Activated naive CD4-positive, alpha-beta T cell treated with anti-CD3 and anti-CD28 coated beads, Interleukin-2, amount 50 U/mL, for 72 hours (primary cell): ENCODE results near the gene TGFB1I1. TPM values are rescaled to one million over a fixed set of nuclear protein-coding genes. Genes with fewer than 3 reads are reported as not detected.
A peak's percentile ranks its signal among the peaks of the same experiment; 100 is the strongest.
"Not testable (repeated sequence)": the region's sequence is repeated elsewhere in the genome, so short reads cannot be mapped to it uniquely, and the experiment has no call there.

Experiments
- ATAC-seq, 2 donors: fragments of 150-1000 bp; cut with Tn5 transposase; 2 replicates each; pipeline ENCODE4 v1.10.0; 2021; ENCODE audit warnings: mild to moderate bottlenecking in 2 of 2, moderate library complexity in 2 of 2
- DNase-seq, 2 donors: peaks; one replicate each; pipeline ENCODE4 v3.0.0; 2021 to 2022; ENCODE audit warnings: low spot score in 2 of 2
- H3K27ac Mint-ChIP-seq, 2 donors: one replicate each; pipeline ENCODE4 v1.8.0; 2022; ENCODE audit warnings: mild to moderate bottlenecking in 2 of 2, mixed read lengths in 2 of 2
- H3K36me3 Mint-ChIP-seq, 2 donors: one replicate each; pipeline ENCODE4 v1.8.0; 2022; ENCODE audit warnings: mixed read lengths in 2 of 2
- H3K9me3 Mint-ChIP-seq, 2 donors: one replicate each; pipeline ENCODE4 v1.8.0; 2022; ENCODE audit warnings: mixed read lengths in 2 of 2
- total RNA-seq, 2 donors: library from RNA; stranded (reverse); gene quantifications; one replicate each; pipeline ENCODE4 v1.2.3, GENCODE V29; 2022

Gene TGFB1I1
- total RNA-seq, 2 donors from 2014 or later = 0.73 to 4.0 TPM

GRCh38 chr16:31489298-31489564, 17.3 kb downstream of the TGFB1I1 start:
- DNase-seq (no peak), ATAC-seq (no peak)
- Mint-ChIP-seq H3K9me3 (no peaks in the 10 kb centered on the region), H3K36me3 (no peaks in the 10 kb centered on the region), H3K27ac (no peak overlapping the region)

DNA sequence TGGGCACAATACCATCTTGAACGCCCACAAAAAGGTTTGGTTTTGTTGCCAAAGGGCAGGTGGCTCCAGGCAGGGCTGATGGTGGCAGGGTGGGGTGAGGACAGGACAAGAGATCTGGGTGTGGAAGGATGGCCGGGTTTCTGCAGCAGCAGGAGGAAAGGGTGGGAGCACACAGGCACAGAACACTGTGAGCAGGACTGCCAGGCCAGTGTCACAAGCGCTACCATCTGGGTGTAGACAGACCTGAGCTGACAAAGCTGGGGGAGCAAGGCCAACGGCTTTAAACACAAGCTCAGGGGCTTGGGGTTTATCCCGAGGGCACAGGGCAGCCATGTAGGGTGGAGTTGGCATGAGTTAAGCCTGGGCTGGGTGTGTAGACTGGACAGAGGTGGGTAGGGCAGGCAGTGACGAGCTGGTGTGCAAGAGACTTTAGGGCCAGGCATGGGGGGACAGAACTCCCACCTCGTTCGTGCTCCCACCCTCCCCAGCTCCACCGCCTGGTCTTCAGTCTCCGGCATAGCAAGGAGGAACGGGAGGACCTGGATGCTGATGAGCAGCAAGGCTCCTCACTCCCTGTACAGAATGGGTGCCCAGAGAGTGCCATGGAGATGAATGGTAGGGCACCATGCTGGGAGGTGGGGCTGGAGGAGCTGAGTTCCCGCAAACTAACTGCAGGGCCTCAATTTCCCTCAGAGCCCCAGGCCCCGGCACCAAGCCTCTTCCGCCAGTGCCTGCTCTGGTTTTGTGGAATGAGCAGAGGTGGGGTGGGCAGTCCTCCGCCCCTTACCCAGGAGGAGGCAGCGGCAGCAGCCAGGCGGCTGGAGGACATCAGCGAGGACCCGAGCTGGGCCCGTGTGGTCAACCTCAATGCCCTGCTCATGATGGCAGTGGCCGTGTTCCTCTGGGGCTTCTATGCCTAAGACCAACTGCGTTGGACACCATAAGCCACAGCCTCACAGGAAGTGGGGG, 17.9 kb downstream of the TGFB1I1 start:
- Mint-ChIP-seq H3K27ac (no peak overlapping the region), H3K9me3 (no peaks in the 10 kb centered on the region), H3K36me3 (no peaks in the 10 kb centered on the region)
- peak in 1 of 2 donors; percentile 51 for DNase-seq
- no peak for ATAC-seq

DNA sequence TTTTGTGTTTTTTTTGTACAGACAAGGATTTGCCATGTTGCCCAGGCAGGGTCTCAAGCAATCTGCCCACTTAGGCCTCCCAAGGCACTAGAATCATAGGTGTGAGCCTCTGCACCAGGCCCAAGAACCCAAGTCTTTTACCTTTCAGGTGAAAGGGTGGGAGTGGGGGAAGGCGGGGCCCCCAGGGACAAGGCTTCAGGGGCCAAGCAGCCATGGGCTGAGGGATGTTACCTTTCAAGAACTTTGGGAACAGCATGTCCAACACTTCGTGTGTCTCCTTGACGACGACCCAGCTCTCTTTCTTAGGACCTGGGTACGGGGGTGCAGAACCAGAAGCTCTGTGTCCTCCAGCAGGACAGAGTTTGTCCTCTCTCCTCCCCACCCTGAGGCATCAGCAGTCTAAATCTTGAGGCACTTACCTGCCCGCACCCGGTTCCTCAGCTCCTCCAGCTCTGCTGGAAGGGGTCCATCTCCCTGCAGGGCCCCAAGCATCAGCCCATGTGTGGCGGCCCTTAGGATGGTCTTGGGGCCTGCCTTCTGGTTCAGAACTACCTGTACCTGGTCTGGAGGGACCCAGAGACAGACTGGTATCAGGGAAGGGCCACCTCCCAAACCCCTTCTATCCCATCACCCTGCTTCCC, 19.9 kb downstream of the TGFB1I1 start:
- no peak for DNase-seq
- no peaks in the 10 kb centered on the region for H3K36me3 Mint-ChIP-seq
- no peak for ATAC-seq
- H3K27ac Mint-ChIP-seq = no peak overlapping the region
- H3K9me3 Mint-ChIP-seq = no peaks in the 10 kb centered on the region

GRCh38 chr16:31493506-31494125, 21.7 kb downstream of the TGFB1I1 start:
- Mint-ChIP-seq H3K27ac (peak overlapping the region in 1 of 2 donors; percentile 82), H3K36me3 (peaks cover 0 to 2% of the 10 kb centered on the region in 2 donors), H3K9me3 (no peaks in the 10 kb centered on the region)
- no peak for DNase-seq
- no peak for ATAC-seq

DNA sequence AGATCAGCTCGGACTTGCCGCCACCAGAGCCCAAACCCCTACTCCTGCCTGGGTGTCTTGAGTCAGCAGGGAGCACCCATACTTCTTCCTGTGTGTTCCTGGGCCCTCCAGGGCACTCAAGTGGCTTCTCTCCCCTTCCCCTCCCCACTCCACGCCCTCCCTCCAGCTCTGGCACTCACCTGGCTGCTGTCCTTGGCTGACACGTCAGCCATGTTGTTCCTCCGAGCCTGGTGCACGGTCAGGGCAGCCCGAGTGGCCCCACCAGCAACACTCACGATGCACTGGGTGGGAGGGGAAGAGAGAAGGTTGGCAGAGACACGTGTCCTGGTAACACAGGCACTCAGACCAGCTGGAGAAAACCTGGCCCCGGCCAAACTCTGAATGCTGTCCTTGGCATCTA, 24.7 kb downstream of the TGFB1I1 start:
- no peaks in the 10 kb centered on the region for H3K9me3 Mint-ChIP-seq
- ATAC-seq (no peak), DNase-seq (no peak)
- H3K36me3 Mint-ChIP-seq = peaks cover 0 to 4% of the 10 kb centered on the region in 2 donors
- peak overlapping the region in 1 of 2 donors; percentile 15 for H3K27ac Mint-ChIP-seq

DNA sequence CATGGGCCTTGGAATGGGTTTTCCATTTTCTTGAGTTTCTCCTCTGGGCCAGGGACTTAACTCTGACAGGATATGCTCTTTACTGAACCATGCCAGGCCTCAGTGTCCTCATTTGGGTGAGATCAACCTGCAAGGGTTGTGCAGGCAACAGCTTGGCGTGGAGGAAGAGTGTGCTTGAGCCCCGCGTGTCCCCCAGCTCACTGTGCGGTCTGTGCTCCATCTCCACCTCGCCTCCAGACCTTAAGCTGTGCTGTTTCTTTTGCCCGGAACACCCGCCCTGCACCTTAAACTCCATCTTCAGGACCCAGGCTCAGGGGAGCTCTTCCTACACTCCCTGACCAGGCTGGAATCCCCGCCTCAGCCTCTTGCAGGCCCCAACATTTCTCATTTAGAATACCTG, 26.5 kb downstream of the TGFB1I1 start:
- ATAC-seq = no peak
- Mint-ChIP-seq H3K27ac (no peak overlapping the region), H3K36me3 (peaks cover 0 to 4% of the 10 kb centered on the region in 2 donors), H3K9me3 (no peaks in the 10 kb centered on the region)
- no peak for DNase-seq

DNA sequence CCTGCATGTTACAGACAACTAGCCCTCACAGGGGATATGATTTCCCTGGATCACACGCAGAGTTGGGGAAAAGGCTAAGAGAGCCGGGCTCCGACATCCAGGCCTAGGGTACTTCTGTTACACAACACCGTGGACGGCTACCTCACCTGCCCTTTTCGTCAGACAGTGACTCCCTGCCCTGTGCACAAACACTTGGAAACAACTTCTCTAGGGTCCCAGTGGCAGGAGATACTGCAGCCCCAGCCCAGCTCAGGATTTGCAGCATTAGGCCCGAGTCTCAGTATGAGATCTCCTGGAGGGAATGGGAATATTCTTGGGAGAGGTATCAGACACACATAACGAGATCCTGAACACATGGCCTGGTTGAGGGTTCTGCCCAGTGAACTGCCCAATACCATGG, 28.0 kb downstream of the TGFB1I1 start:
- no peaks in the 10 kb centered on the region for H3K9me3 Mint-ChIP-seq
- no peak for ATAC-seq
- peak overlapping the region in 1 of 2 donors; percentile 65 for H3K27ac Mint-ChIP-seq
- DNase-seq = no peak
- peaks cover 0 to 5% of the 10 kb centered on the region in 2 donors for H3K36me3 Mint-ChIP-seq

DNA sequence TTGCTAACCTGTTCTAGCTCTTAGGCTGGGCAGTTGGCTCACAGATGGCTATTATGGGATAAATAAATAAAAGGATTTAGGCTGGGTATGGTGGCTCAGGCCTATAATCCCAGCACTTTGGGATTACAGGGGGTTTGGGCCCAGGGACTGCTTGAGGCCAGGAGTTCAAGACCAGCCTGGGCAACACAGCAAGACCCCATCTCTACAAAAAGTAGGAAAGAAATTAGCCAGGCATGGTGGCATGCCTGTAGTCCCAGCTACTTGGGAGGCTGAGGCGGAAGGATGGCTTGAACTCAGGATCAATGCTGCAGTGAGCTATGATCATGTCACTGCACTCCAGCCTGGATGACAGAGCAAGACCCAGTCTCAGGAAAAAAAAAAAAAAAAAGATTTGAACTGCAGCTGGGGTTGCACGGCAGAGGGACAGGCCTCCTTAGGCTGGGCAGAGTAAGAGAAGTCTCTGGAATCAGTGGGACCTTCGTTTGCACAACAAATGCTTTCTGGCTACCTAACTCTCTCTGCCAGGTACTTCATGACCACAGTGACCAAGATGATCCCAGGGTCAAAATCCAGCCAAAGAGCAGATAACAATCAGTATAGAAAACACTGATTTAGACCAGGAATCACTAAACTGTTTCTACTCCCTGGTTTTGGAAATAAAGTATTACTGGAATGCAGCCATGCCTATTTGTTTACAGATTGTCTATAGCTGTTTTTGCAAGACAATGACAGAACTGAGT, 29.4 kb downstream of the TGFB1I1 start:
- ATAC-seq = no peak
- H3K9me3 Mint-ChIP-seq = no peaks in the 10 kb centered on the region
- no peak for DNase-seq
- peak overlapping the region in 1 of 2 donors; percentile 74 for H3K27ac Mint-ChIP-seq
- H3K36me3 Mint-ChIP-seq = peaks cover 0 to 10% of the 10 kb centered on the region in 2 donors

DNA sequence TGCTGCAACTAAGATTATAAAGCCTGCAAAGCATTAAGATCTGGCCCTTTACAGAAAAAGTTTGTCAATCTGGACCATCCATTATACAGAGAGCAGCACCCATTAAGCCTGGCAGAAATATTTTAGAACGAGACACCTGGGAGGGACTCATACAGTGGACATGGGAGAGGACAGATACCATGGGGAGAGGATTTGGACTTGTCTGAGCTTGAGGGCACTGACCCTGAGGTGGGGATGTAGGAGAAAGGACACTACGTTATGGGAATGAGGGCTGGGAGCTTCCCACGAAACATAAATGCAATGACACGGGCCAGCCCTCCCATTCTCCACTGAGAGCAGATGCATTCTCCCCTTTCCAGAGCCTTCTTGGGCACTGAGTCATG, 30.0 kb downstream of the TGFB1I1 start:
- DNase-seq = no peak
- H3K27ac Mint-ChIP-seq = peak overlapping the region in 1 of 2 donors; percentile 74

DNA sequence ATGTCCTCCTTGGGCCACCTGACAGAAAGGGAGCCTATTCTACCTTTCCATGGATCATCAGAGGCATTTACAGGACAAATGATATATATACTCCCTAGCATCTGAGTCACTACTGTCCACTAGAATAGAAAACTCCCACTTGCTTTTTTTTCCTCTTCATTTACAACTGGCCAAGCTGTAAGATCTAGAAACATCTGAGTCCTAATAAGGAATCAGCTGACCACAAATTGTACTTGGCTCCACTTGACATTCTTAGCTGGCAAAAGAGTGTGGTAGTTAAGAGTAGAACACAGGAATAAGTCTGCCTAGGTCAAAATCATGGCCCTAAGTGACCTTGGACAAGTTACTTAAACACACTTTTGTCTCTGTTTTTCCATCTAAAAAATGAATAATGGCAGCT, 31.0 kb downstream of the TGFB1I1 start:
- Mint-ChIP-seq H3K36me3 (peaks cover 6 to 10% of the 10 kb centered on the region in 2 donors), H3K9me3 (no peaks in the 10 kb centered on the region), H3K27ac (no peak overlapping the region)
- no peak for ATAC-seq
- no peak for DNase-seq

More for the DNA sequence above, 30.0 kb downstream of the TGFB1I1 start:
- peaks cover 0 to 10% of the 10 kb centered on the region in 2 donors for H3K36me3 Mint-ChIP-seq
- no peaks in the 10 kb centered on the region for H3K9me3 Mint-ChIP-seq
- ATAC-seq = no peak

DNA sequence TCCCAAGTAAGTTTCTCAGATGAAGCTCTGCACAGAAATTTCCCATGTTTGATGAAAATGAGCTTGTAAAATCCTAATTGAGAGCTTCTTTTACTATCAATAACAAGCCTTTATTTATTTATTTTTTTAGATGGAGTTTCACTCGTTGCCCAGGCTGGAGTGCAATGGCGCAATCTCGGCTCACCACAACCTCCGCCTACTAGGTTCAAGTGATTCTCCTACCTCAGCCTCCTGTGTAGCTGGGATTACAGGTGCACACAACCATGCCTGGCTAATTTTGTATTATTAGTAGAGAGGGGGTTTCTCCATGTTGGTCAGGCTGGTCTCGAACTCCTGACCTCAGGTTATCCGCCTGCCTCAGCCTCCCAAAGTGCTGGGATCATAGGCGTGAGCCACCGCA, 31.6 kb downstream of the TGFB1I1 start:
- not testable (repeated sequence) for DNase-seq, H3K27ac Mint-ChIP-seq, ATAC-seq, H3K9me3 Mint-ChIP-seq
- peaks cover 10 to 11% of the 10 kb centered on the region in 2 donors for H3K36me3 Mint-ChIP-seq

DNA sequence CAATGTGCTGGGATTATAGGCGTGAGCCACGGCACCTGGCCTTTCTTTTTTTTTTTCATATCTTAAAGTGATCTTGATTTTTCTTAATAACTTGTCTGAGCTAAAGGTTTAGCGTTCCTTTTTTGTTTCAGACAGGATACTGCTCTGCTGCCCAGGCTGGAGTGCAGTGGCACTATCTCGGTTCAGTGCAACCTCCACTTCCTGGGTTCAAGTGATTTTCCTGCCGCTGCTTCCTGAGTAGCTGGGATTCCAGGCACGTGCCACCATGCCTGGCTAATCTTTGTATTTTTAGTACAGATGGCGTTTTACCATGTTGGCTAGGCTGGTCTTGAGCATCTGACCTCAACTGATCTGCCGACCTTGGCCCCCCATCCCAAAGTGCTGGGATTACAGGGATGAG, 32.2 kb downstream of the TGFB1I1 start:
- Mint-ChIP-seq H3K36me3 (peaks cover 14 to 16% of the 10 kb centered on the region in 2 donors), H3K9me3 (no peaks in the 10 kb centered on the region), H3K27ac (peak overlapping the region in 1 of 2 donors; percentile 55)
- DNase-seq = no peak
- ATAC-seq = no peak

DNA sequence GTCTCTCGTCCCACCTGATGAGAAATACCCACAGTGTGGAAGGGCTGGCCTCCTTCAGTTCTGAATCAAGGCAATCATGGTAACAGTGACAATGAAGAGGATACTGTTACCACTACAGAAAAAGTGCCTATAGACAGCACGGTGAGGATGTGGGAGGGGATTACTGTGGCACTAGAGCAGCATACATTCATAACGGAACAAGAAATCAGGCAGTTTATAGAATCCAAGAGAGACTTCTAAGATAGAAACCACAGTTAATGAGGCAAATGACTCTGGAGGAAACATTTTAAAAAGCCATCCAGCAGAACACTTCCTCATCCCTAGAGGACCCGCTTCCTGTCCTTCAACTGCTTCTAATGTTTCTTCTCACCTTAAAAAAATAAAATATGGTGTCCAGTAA, 33.5 kb downstream of the TGFB1I1 start:
- DNase-seq = peak in 1 of 2 donors; percentile 51
- peaks cover 18 to 21% of the 10 kb centered on the region in 2 donors for H3K36me3 Mint-ChIP-seq
- peaks cover 0 to 3% of the 10 kb centered on the region in 2 donors for H3K9me3 Mint-ChIP-seq
- ATAC-seq = peak; percentile 63 to 93
- H3K27ac Mint-ChIP-seq = peak overlapping the region; percentile 52 to 96

DNA sequence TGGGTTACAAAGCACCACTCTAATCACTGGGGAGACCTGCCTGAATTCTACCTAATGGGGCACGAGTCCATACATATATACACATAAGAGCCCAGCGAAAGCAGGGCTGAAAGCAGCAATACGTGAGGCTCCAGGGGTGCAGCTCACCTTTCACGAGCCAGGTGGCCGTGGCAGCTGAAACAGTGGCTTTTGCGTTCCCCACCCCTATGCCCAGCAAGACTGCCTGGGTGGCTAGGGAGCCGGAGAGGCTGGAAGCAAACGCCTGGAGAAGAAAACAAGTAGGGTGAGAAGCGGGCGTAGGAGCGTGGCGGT, 35.6 kb downstream of the TGFB1I1 start:
- no peak for ATAC-seq

GRCh38 chr16:31507929-31508705, 36.2 kb downstream of the TGFB1I1 start, which contains the start of gene RUSF1:
Gene RUSF1, minus strand, starts transcription at chr16:31508391. Its CDS starts 18 bp downstream, at chr16:31508373.
- Mint-ChIP-seq H3K27ac (peak within 1 kb of the TSS; percentile 97 to 100), H3K9me3 (peaks cover 0 to 9% of the 10 kb centered on the region in 2 donors), H3K36me3 (peaks cover 18 to 24% of the 10 kb centered on the region in 2 donors)
- DNase-seq = peak; percentile 84 to 88
- ATAC-seq = peak; percentile 72 to 89

More for the DNA sequence above, 35.6 kb downstream of the TGFB1I1 start:
- no peak for DNase-seq
- peak overlapping the region; percentile 91 to 100 for H3K27ac Mint-ChIP-seq
- H3K9me3 Mint-ChIP-seq = peaks cover 0 to 5% of the 10 kb centered on the region in 2 donors
- H3K36me3 Mint-ChIP-seq = peaks cover 18 to 24% of the 10 kb centered on the region in 2 donors

- Mint-ChIP-seq H3K9me3 (peaks cover 0 to 9% of the 10 kb centered on the region in 2 donors), H3K36me3 (peaks cover 18 to 24% of the 10 kb centered on the region in 2 donors), H3K27ac (peak overlapping the region; percentile 97 to 100)
- no peak for ATAC-seq
- no peak for DNase-seq
These were observed 36.8 kb downstream of the TGFB1I1 start for GRCh38 chr16:31508706-31509195.
